EH (cell line): ENCODE measurements around the gene SLC26A1.
"Not testable (repeated sequence)": the region's sequence is repeated elsewhere in the genome, so short reads cannot be mapped to it uniquely, and the experiment has no call there.

Experiments
- DNase-seq: peaks from one replicate; pipeline ENCODE4 v3.0.0-alpha.2; 2015; ENCODE audit warnings: low read depth

The SLC26A1 gene

DNA sequence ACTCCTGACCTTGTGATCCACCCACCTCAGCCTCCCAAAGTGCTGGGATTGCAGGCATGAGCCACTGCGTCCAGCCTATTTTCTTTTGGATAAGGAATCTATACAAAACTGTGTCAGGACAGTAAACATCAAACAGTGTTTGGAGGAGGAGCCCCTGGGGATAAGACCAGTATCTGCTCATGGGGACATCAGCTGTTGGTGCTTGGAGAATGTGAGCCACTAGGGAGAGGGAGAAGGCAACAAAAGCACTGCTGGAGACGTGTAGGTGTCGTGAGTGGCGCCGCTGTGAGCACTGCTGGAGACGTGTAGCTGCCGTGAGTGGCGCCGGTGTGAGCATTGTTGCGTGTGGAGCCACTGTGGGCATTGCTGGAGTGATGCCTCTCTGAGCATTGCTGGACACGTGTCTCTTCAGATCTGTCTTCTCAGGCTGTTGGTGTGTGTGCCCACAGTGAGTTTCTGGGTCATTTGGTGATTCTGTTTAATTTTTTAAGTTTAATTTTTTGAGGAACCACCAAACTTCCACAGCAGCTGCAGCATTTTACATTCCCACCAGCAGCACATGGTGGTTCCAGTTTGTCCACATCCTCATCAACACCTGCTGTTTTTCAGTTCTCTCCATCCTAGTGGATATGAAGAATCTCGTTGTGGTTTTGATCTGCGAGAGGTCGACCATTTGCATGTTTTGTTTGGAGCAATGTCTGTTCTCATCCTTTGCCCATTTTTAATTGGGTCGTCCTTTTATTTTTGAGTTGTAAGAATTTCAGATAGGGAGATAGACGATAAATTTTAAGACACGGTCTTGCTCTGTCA lies 38.8 kb downstream of the SLC26A1 start:
- DNase-seq: no peak

DNA sequence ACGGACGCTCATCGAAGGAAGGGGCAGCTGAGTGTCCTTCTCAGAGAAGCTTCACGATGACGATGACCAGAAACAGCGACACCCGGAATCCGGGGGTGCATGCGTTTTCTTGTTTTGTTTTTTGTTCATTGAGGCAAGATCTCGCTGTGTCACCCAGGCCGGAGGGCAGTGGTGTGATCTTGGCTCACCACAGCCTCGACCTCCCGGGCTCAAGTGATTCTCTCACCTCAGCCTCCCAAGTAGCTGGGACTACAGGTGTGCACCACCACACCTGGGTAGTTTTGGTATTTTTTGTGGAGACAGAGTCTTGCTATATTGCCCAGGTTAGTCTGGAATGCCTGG lies 39.7 kb downstream of the SLC26A1 start:
- no peak for DNase-seq

DNA sequence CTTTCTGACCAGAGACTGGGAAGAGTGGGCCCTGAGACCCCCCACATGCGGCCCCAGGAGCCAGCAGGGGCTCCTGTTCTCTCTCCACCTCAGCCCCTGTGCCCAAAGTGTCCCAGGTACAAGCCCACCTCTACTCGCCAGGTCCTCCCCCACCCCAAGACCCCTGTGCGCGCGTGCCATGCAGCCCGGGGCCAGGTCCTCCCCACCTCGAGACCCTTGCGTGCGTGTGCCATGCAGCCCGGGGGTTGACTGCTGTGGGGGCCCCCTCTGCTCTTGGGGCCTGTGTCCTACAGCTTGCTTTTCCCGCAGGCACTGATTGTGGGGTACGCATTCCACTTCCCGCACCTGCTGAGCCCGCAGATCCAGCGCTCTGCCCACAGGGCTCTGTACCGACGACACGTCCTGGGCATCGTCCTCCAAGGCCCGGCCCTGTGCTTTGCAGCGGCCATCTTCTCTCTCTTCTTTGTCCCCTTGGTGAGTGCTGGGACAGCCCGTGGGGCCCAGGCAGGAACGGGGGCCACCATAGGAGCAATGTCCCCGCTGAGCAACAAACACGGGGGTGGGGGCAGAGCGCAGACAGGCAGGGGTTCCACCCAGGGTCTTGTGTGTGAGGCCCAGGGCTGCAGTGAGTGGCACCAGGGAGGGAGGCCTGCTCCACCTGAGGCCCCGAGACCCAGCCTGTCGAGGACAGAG lies 40.2 kb downstream of the SLC26A1 start:
- no peak for DNase-seq

DNA sequence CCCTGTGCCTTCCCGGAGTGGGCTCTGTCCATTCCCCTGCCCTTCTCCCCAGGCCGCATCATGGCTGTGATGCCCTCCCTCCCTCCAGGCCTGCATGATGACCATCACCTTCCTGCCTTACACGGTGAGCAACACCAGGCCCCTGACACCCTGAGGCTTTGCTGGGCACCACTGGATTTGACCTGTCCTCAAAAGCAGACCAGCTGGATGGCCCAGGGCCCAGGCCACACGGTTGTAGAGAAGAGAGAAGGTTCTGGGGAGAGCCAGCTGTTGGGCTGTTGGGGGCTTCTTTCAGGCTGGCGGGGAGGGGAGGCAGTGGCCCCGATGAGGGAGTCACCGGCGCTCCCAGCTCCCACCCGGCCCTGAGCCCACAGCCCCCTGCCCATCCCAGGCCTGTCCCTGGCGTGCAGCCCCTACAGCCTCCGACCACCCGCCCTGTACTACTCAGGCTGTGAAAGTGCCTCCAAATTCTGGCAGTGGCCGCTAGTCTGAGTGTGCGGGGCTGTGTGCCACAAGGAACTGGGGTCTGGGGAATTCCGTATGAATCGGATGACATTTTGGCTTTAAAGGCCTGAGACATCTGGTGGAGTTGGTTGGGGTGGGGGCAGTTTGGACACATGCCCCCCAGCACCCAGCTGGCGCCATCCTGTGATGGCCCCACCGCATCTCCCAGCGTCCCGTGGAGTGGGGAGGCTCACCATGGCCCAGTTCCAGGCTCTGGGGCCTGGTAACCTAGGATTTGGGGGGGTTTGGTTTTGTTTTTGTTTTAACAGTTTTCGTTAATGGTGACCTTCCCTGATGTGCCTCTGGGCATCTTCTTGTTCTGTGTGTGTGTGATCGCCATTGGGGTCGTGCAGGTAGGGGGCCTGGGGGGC lies 41.4 kb downstream of the SLC26A1 start:
- no peak for DNase-seq

DNA sequence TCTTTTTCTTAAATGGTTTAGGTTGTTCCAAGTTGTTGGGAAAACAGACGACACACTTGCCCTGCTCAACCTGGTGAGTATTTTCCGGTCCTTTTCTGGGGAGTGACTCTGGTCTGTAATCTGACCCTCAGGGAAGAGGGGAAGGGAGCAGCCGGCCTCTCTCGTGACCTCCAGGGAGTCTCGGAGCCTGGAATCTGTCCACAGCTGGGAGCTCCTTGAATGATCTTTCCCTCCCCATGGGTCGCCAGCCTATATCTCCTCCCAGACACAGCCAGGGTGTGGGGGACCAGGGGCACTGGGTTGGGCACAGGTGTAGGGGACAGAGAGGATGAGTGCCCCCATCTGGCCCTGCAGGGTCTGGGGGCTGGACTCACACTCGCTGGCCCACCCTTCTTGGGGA lies 42.0 kb downstream of the SLC26A1 start:
- DNase-seq: no peak

DNA sequence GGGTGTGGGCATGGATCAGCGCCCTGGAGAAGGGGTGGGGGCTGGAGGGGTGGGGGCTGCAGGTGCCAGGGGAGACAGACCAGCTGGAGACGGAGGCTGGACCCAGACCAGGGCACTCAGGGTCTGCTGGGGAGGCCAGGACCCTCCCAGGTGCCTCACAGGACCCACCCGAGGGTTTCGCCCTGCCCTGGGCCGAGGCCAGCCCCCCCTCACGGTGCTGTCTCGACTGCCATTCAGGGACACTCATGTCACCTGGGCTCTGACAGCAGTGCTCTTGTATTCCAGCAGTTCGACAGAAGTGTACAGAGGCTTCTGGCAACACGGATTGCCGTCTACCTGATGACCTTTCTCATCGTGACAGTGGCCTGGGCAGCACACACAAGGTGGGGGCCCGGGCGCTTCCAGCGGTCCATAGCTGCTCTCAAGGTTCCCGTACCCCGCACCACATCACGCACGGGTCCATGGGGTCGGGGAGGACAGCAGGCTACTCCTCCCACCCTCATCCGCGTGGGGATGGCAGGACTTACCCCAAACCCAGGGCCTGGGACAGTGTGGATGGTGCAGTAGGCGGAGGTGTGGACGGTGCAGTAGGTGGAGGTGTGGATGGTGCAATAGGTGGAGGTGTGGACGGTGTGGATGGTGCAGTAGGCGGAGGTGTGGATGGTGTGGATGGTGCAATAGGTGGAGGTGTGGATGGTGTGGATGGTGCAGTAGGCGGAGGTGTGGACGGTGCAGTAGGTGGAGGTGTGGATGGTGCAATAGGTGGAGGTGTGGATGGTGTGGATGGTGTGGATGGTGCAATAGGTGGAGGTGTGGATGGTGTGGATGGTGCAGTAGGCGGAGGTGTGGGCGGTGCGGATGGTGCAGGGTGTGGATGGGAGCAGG lies 42.8 kb downstream of the SLC26A1 start:
- DNase-seq: no peak

DNA sequence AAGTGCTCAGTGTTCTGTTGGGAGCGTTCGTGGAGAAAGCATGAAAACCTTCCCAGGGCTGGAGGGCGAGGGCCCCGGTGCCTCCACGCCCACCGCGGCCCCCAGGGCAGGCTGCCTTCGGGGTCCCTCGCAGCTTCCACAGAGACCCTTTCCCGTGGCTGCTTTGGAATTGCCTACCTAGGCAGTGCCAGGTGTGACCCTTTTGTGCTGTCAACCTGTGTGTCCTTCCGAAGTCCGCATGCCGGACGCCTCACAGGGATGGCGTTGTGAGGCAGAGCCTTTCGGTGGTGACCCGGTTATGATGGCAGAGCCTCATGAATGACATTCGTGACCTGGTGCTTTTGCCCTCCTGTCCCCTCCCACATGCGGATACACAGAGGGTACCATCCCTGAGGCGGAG lies 43.5 kb downstream of the SLC26A1 start:
- no peak for DNase-seq

DNA sequence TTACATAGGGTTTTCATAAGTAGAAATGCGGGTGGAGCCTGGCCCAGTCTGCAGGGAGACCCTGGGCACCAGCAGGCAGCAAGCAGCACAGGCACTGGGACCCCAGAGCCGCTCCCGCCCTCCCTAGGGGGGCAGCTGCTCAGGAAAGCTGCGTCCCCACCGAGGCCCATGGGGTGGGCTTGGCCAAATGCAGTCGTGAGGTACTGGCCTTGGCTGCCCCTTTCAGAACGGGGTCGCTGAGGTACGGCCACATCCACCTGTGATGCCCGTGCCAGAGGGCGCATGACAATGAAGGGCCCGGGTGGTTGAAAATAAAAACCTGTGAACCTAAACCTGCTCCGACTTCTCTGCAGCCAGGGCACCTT lies 44.3 kb downstream of the SLC26A1 start:
- no peak for DNase-seq

DNA sequence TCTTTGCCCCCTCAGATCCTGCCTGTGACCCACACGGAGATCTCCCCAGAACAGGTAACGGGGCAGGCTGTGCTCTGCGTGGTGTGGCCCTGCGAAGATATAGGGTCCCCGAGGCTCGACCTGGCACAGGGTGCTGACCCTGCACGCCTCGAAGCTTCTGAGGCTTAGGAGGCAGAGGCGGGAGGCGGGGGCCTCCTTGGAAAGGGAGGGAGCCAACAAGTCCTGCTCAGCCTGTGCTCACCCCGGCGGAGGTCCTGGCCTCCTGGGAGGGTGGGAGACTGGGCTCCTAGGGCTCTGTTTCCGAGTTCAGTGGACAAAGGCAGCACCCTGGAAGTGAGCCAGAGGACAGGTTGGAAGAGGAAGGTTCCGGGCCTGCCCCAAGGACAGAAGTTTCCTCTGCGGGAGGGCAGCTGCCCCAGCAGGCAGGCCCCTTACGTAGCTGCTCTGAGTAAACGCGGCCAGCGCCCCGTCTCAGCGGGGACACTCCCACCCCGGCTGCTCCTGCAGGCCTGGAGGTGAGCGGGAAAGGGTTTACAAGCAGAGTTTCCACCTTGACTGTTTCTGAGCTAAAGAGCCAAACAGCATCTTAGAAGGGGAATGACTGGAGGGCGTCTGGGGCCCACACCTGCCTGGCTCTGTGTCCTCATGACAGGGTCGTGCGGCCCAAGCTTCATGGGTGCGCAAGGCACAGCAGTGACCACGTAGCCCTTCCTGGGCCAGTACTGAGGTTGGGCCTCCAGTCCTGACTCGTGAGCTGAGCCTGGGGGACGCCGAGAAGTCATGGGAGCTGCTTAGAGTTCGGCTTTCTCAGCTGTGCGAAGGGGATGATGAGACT lies 44.9 kb downstream of the SLC26A1 start:
- no peak for DNase-seq

DNA sequence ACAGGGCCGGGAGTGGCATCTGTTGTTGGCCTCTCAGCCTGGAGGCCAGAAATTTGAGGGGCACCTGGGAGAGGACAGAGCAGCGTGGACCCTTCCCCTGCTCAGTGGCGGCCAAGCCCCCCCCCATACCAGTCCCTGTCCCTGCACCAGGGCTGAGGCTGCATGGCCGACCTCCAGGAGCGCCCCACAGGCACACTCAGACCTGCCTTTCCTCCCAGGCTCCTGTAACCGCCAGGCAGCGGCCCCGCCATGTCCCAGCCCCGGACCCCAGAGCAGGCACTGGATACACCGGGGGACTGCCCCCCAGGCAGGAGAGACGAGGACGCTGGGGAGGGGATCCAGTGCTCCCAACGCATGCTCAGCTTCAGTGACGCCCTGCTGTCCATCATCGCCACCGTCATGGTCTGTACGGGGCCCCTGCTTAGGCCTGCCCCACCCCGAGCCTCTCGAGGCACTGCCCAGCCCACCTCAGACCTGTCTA lies 45.7 kb downstream of the SLC26A1 start:
- DNase-seq: no peak

DNA sequence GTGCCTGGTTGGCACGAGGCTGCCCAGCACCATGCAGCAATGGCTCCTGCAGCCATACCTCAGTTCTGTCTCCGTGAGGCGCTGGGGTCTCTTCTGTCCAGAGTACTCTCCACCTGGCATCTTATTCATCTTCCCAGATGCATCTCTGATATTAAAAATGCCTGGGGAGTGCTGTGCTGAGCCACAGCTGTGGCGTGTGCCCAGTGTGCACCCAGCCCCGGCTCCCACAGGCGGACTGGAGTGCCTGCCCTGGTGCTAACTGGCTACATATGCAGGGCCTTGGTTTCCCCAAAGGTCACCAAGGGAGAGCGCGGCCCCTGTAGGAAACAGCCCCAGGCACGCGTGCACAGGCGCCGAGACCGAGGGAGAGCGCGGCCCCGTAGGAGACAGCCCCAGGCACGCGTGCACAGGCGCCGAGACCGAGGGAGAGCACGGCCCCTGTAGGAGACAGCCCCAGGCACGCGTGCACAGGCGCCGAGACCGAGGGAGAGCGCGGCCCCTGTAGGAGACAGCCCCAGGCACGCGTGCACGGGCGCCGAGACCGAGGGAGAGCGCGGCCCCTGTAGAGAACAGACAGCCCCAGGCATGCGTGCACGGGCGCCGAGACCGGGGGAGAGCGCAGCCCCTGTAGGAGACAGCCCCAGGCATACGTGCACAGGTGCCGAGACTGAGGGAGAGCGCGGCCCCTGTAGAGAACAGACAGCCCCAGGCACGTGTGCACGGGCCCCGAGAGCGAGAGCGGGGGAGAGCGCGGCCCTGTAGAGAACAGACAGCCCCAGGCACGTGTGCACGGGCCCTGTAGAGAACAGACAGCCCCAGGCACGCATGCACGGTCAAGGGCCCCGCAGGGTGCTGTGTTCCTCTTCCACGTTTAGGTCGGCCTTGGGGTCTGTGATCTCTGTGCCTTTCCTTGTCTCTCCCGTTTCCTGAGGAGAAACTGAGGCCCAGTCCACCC lies 46.4 kb downstream of the SLC26A1 start:
- DNase-seq: no peak

DNA sequence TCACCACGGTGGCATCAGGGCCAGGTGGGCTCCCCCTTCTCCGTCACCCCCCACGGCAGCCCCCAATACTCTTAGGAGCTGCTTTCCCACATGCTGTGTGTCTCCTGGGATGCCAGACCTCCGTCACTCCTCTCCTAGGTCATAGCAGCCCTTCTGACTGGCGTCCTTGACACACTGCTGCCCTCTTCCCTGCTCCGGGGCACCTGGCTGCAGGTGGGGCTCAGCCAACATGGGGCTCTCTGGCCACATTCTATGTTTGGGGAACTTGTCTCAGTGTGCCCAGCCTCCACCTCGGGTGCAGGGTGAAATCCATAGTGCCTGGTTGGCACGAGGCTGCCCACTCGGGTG lies 47.1 kb downstream of the SLC26A1 start:
- DNase-seq: no peak

DNA sequence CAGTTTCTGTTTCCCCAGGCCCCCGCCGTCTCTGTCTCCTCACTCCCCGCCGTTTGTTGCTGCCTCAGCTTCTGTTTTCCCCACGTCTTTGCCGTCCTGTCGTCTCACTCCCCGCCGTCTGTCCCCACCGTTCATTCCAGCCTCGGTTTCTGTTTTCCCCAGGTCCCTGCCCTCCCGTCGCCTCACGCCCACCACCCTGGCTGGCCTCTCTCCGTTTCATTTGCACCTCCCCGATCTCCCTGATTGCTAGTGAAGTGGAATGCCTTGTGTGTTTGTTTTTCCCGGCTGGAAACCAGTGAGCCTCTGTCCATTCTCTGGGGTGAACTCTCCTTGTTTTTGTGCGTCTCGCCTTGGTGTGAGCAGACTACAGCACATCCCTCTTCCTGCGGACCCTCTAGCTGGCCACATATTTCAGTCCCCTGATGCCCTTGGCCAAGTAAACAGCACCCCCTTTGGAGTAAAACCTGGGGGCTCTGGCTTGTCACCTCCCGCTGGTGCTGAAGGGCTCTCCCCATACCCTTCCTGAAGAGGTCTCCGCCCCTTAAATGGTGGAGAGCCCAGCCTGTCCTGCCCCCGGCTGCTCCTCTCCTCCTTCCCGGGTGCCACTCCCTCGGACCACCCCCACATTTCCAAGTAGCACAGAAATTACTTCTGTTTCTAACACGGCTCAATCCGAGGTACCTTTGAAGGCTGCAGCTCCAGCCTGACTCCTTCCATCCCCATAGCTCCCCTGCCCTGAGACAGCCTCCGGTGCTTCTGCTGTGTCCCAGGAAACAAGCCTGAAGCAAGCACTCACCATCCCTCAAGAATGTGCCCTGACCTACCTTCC lies 47.7 kb downstream of the SLC26A1 start:
- no peak for DNase-seq

DNA sequence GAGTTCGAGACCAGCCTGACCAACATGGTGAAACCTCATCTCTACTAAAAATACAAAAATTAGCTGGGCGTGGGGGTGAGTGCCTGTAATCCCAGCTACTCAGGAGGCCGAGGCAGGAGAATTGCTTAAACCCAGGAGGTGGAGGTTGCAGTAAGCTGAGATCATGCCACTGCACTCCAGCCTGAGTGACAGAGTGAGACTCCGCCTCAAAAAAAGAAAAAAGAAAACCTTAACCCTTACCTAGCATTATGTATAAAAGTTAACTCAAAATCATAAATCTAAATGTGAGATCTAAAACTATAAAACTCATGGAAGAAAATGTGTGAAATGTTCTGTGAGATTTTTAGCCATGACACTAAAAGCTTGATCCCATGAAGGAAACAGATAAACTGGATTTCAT lies 53.7 kb downstream of the SLC26A1 start:
- DNase-seq: not testable (repeated sequence)
